Naive thymus-derived CD4-positive, alpha-beta T cell (primary cell): ENCODE measurements around the gene THBS1. TPM values are rescaled to one million over a fixed set of nuclear protein-coding genes. Genes with fewer than 3 reads are reported as not detected.

Source experiments
- ATAC-seq: fragments of 150-1000 bp; cut with Tn5 transposase; 2 replicates; pipeline ENCODE4 v1.10.0; 2021; ENCODE audit warnings: mild to moderate bottlenecking, moderate library complexity
- CTCF ChIA-PET: fragments of 350-600 bp; sonication (Branson Sonifier 250); formaldehyde crosslinking; loops from one replicate; lab custom pipeline; 2021; ENCODE audit warnings: antibody characterized with exemption; lab: Charles Lee
- POLR2A ChIA-PET: fragments of 350-600 bp; sonication (Branson Sonifier 250); formaldehyde crosslinking; loops from one replicate; lab custom pipeline; 2021; ENCODE audit warnings: antibody characterized with exemption, inconsistent platforms; lab: Charles Lee
- DNase-seq, 9 donors: peaks; one replicate each; pipeline versions ENCODE4 v3.0.0 to v3.0.0-alpha.2; 2020 to 2022; ENCODE audit warnings: mixed read lengths in 1 of 9
- H3K27ac ChIP-seq: one replicate; pipeline ENCODE4 v1.7.0; 2013; ENCODE audit warnings: mild to moderate bottlenecking, low read depth, low read length, moderate library complexity
- H3K27me3 ChIP-seq, 2 donors: one replicate each; pipeline ENCODE4 v1.7.0; 2013; ENCODE audit warnings: low read length in 2 of 2, mild to moderate bottlenecking in 2 of 2, moderate library complexity in 2 of 2; ENCODE audit not compliant: control insufficient read depth in 2 of 2, insufficient read depth in 2 of 2
- H3K36me3 ChIP-seq, 3 experiments: 1 replicate in 2 of 3; 2 replicates in 1 of 3; pipeline ENCODE4 v1.7.0; 2013; ENCODE audit warnings: low read length in 3 of 3, mild to moderate bottlenecking in 3 of 3, moderate library complexity in 1 of 3; ENCODE audit not compliant: insufficient read depth in 3 of 3, control insufficient read depth in 2 of 3
- H3K4me1 ChIP-seq, 2 donors: one replicate each; pipeline ENCODE4 v1.7.0; 2013; ENCODE audit warnings: low read length in 2 of 2, mild to moderate bottlenecking in 2 of 2, moderate library complexity in 1 of 2; ENCODE audit not compliant: control insufficient read depth in 2 of 2, insufficient read depth in 2 of 2
- H3K4me3 ChIP-seq: 2 replicates; pipeline ENCODE4 v1.7.0; 2013; ENCODE audit warnings: mild to moderate bottlenecking, low read length
- H3K9me3 ChIP-seq, 3 experiments: 1 replicate in 2 of 3; 2 replicates in 1 of 3; pipeline ENCODE4 v1.7.0; 2013; ENCODE audit warnings: low read length in 3 of 3; ENCODE audit not compliant: control insufficient read depth in 2 of 3
- H3K27ac Mint-ChIP-seq, 9 donors: one replicate each; pipeline ENCODE4 v1.8.0; 2020 to 2022; ENCODE audit warnings: mixed read lengths in 9 of 9, mild to moderate bottlenecking in 8 of 9, moderate library complexity in 5 of 9, inconsistent platforms in 2 of 9
- H3K27me3 Mint-ChIP-seq, 5 donors: one replicate each; pipeline ENCODE4 v1.8.0; 2021 to 2022; ENCODE audit warnings: mixed read lengths in 5 of 5, mild to moderate bottlenecking in 1 of 5
- H3K36me3 Mint-ChIP-seq, 5 donors: one replicate each; pipeline ENCODE4 v1.8.0; 2020 to 2022; ENCODE audit warnings: mixed read lengths in 5 of 5, mild to moderate bottlenecking in 3 of 5, inconsistent platforms in 1 of 5
- H3K4me1 Mint-ChIP-seq, 7 donors: one replicate each; pipeline ENCODE4 v1.8.0; 2020 to 2022; ENCODE audit warnings: mixed read lengths in 7 of 7, mild to moderate bottlenecking in 3 of 7, inconsistent platforms in 1 of 7
- H3K4me3 Mint-ChIP-seq, 10 donors: one replicate each; pipeline ENCODE4 v1.8.0; 2020 to 2022; ENCODE audit warnings: mild to moderate bottlenecking in 10 of 10, mixed read lengths in 10 of 10, moderate library complexity in 6 of 10, inconsistent platforms in 2 of 10
- H3K9me3 Mint-ChIP-seq, 11 donors: one replicate each; pipeline ENCODE4 v1.8.0; 2020 to 2022; ENCODE audit warnings: mixed read lengths in 11 of 11, mild to moderate bottlenecking in 4 of 11, inconsistent platforms in 1 of 11, moderate library complexity in 1 of 11
- intact Hi-C, 2 donors: fragments of 100-400 bp; cut with micrococcal nuclease; formaldehyde crosslinking; loops; one replicate each; pipeline ENCODE4 v1.15.1; 2023
- polyA plus RNA-seq, 2 donors: library from polyadenylated mRNA; unstranded; fragments of 300-500 nt; fragmentation: Illumina TruSeq; gene quantifications; one replicate each; pipeline ENCODE4 v1.2.3, GENCODE V29; 2021
- total RNA-seq, 6 experiments: library from RNA in 5 of 6; stranded (reverse) in 5 of 6; gene quantifications; 1 replicate in 5 of 6; 2 replicates in 1 of 6; pipeline ENCODE4 v1.2.3 and lab custom pipeline; 2021 to 2026

The THBS1 gene
- total and polyA plus RNA-seq, 7 experiments from 2014 or later = 1.3 to 68.4 (median 8.5) TPM; not detected in 2

- POLR2A ChIA-PET = no interaction called here
- CTCF ChIA-PET = no interaction called here
- Mint-ChIP-seq H3K4me3 (no peak overlapping the region), H3K36me3 (peaks cover 0 to 2% (median 0%) of the 10 kb centered on the region in 5 donors), H3K4me1 (peaks cover 0 to 15% (median 0%) of the 10 kb centered on the region in 7 donors), H3K27me3 (peaks cover 0 to 22% (median 6%) of the 10 kb centered on the region in 5 donors), H3K27ac (no peak overlapping the region), H3K9me3 (no peaks in the 10 kb centered on the region)
- intact Hi-C loops = loop anchor here in 1 of 2 donors (10.0 kb wide), 1 partner anchor 1145 kb away; no protein-coding TSS in a partner anchor
- no peaks in the 10 kb centered on the region for H3K4me1 ChIP-seq
- H3K27me3 ChIP-seq = no peaks in the 10 kb centered on the region
- no peak overlapping the region for H3K27ac ChIP-seq
- ATAC-seq = no peak
- DNase-seq = no peak
- H3K9me3 ChIP-seq = no peaks in the 10 kb centered on the region
- H3K36me3 ChIP-seq = no peaks in the 10 kb centered on the region
- no peak overlapping the region for H3K4me3 ChIP-seq
These were observed 9.2 kb downstream of the THBS1 start for GRCh38 chr15:39589815-39590644.

- Mint-ChIP-seq H3K4me3 (no peak overlapping the region), H3K36me3 (peaks cover 0 to 2% (median 0%) of the 10 kb centered on the region in 5 donors), H3K27ac (no peak overlapping the region), H3K27me3 (peaks cover 0 to 15% (median 0%) of the 10 kb centered on the region in 5 donors), H3K4me1 (peaks cover 0 to 8% (median 0%) of the 10 kb centered on the region in 7 donors), H3K9me3 (no peaks in the 10 kb centered on the region)
- Histone ChIP-seq H3K9me3 (no peaks in the 10 kb centered on the region), H3K27me3 (no peaks in the 10 kb centered on the region), H3K4me1 (no peaks in the 10 kb centered on the region), H3K27ac (no peak overlapping the region), H3K4me3 (no peak overlapping the region), H3K36me3 (no peaks in the 10 kb centered on the region)
- no peak for ATAC-seq
- DNase-seq = no peak
- CTCF ChIA-PET = no interaction called here
- POLR2A ChIA-PET = no interaction called here
- intact Hi-C loops = no loop called here
These were observed 10.4 kb downstream of the THBS1 start for GRCh38 chr15:39591141-39591895.

- H3K27ac Mint-ChIP-seq = no peak overlapping the region
- no peaks in the 10 kb centered on the region for H3K9me3 ChIP-seq
- no peaks in the 10 kb centered on the region for H3K36me3 ChIP-seq
- intact Hi-C loops = no loop called here
- no peak overlapping the region for H3K27ac ChIP-seq
- POLR2A ChIA-PET = no interaction called here
- H3K27me3 ChIP-seq = no peaks in the 10 kb centered on the region
- H3K36me3 Mint-ChIP-seq = peaks cover 0 to 2% (median 0%) of the 10 kb centered on the region in 5 donors
- no peaks in the 10 kb centered on the region for H3K4me1 ChIP-seq
- peaks cover 0 to 19% (median 0%) of the 10 kb centered on the region in 5 donors for H3K27me3 Mint-ChIP-seq
- H3K4me3 Mint-ChIP-seq = no peak overlapping the region
- H3K9me3 Mint-ChIP-seq = no peaks in the 10 kb centered on the region
- H3K4me1 Mint-ChIP-seq = peaks cover 0 to 8% (median 0%) of the 10 kb centered on the region in 7 donors
- ATAC-seq (no peak), DNase-seq (no peak)
- H3K4me3 ChIP-seq = no peak overlapping the region
- CTCF ChIA-PET = no interaction called here
These were observed 11.0 kb downstream of the THBS1 start for GRCh38 chr15:39591896-39592315.

- DNase-seq (no peak), ATAC-seq (no peak)
- no peaks in the 10 kb centered on the region for H3K27me3 ChIP-seq
- no peaks in the 10 kb centered on the region for H3K4me1 ChIP-seq
- peaks cover 0 to 19% (median 0%) of the 10 kb centered on the region in 5 donors for H3K27me3 Mint-ChIP-seq
- H3K36me3 Mint-ChIP-seq = peaks cover 0 to 2% (median 0%) of the 10 kb centered on the region in 5 donors
- peaks cover 0 to 8% (median 0%) of the 10 kb centered on the region in 7 donors for H3K4me1 Mint-ChIP-seq
- H3K36me3 ChIP-seq = no peaks in the 10 kb centered on the region
- intact Hi-C loops = no loop called here
- no peak overlapping the region for H3K27ac Mint-ChIP-seq
- H3K9me3 Mint-ChIP-seq = no peaks in the 10 kb centered on the region
- no peak overlapping the region for H3K27ac ChIP-seq
- no peak overlapping the region for H3K4me3 Mint-ChIP-seq
- POLR2A ChIA-PET = no interaction called here
- no peaks in the 10 kb centered on the region for H3K9me3 ChIP-seq
- CTCF ChIA-PET = no interaction called here
- H3K4me3 ChIP-seq = no peak overlapping the region
These were observed 11.6 kb downstream of the THBS1 start for GRCh38 chr15:39592500-39592899.

- Mint-ChIP-seq H3K9me3 (no peaks in the 10 kb centered on the region), H3K27ac (no peak overlapping the region), H3K36me3 (peaks cover 0 to 2% (median 0%) of the 10 kb centered on the region in 5 donors), H3K27me3 (peaks cover 0 to 25% (median 0%) of the 10 kb centered on the region in 5 donors), H3K4me1 (peaks cover 0 to 7% (median 0%) of the 10 kb centered on the region in 7 donors), H3K4me3 (no peak overlapping the region)
- no peaks in the 10 kb centered on the region for H3K9me3 ChIP-seq
- intact Hi-C loops = no loop called here
- ChIA-PET POLR2A (no interaction called here), CTCF (no interaction called here)
- H3K27ac ChIP-seq = no peak overlapping the region
- DNase-seq (no peak), ATAC-seq (no peak)
- no peaks in the 10 kb centered on the region for H3K36me3 ChIP-seq
- H3K4me3 ChIP-seq = no peak overlapping the region
- H3K4me1 ChIP-seq = no peaks in the 10 kb centered on the region
- no peaks in the 10 kb centered on the region for H3K27me3 ChIP-seq
These were observed 12.3 kb downstream of the THBS1 start for GRCh38 chr15:39593071-39593655.

- DNase-seq = no peak
- H3K36me3 ChIP-seq = no peaks in the 10 kb centered on the region
- H3K4me1 ChIP-seq = no peaks in the 10 kb centered on the region
- no peaks in the 10 kb centered on the region for H3K9me3 ChIP-seq
- no peaks in the 10 kb centered on the region for H3K27me3 ChIP-seq
- Mint-ChIP-seq H3K36me3 (peaks cover 0 to 2% (median 0%) of the 10 kb centered on the region in 5 donors), H3K9me3 (no peaks in the 10 kb centered on the region), H3K4me3 (peak overlapping the region in 1 of 10 donors; percentile 47), H3K4me1 (peaks cover 0 to 7% (median 0%) of the 10 kb centered on the region in 7 donors), H3K27ac (no peak overlapping the region), H3K27me3 (peaks cover 0 to 25% (median 0%) of the 10 kb centered on the region in 5 donors)
- ChIA-PET CTCF (no interaction called here), POLR2A (no interaction called here)
- intact Hi-C loops = loop anchor here in 1 of 2 donors (1.0 kb wide), 1 partner anchor 163 kb away; no protein-coding TSS in a partner anchor
- no peak overlapping the region for H3K4me3 ChIP-seq
- no peak overlapping the region for H3K27ac ChIP-seq
- no peak for ATAC-seq
These were observed 13.0 kb downstream of the THBS1 start for GRCh38 chr15:39593656-39594445.
